K562 (cell line): ENCODE results near the gene ARPC4. TPM values are rescaled to one million over a fixed set of nuclear protein-coding genes. Genes with fewer than 3 reads are reported as not detected.

Experiments
- ARID1B ChIP-seq: fragments of 450-650 bp; IDR thresholded peaks from 2 replicates; pipeline ENCODE4 v1.6.1; 2016; ENCODE audit warnings: antibody characterized with exemption, mild to moderate bottlenecking, inconsistent platforms
- ELF2 ChIP-seq: fragments of 250-450 bp; sonication (Bioruptor Pico); IDR thresholded peaks from 2 replicates; pipeline ENCODE4 v1.5.0; 2021; ENCODE audit warnings: mild to moderate bottlenecking
- EP400 ChIP-seq: fragments of 450-650 bp; IDR thresholded peaks from 2 replicates; pipeline ENCODE4 v1.6.1; 2017; ENCODE audit warnings: antibody characterized with exemption, mild to moderate bottlenecking, moderate library complexity
- FOXJ2 ChIP-seq: fragments of 200-800 bp; sonication (Bioruptor generic); IDR thresholded peaks from 2 replicates; pipeline ENCODE4 v1.6.1; 2016; ENCODE audit warnings: missing genetic modification characterization, missing compliant biosample characterization
- JUND ChIP-seq, 2 experiments: IDR thresholded peaks; 2 replicates in 1 of 2; 3 replicates in 1 of 2; pipeline ENCODE4 v1.6.1; 2011; ENCODE audit warnings: borderline replicate concordance in 2 of 2, low read depth in 2 of 2, low read length in 2 of 2, improper control_type of control experiment in 1 of 2, missing biosample characterization in 1 of 2, missing genetic modification characterization in 1 of 2, missing genetic modification reagents in 1 of 2
- KLF13 ChIP-seq: fragments of 450-650 bp; IDR thresholded peaks from 2 replicates; pipeline ENCODE4 v1.6.1; 2016; ENCODE audit warnings: missing genetic modification characterization, low read depth, mild to moderate bottlenecking, missing compliant biosample characterization, moderate library complexity, borderline replicate concordance
- MCM5 ChIP-seq: fragments of 450-650 bp; IDR thresholded peaks from 2 replicates; pipeline ENCODE4 v1.6.1; 2016; ENCODE audit warnings: low read depth
- PYGO2 ChIP-seq: fragments of 450-650 bp; IDR thresholded peaks from 2 replicates; pipeline ENCODE4 v1.6.1; 2016; ENCODE audit warnings: mild to moderate bottlenecking, missing genetic modification characterization, moderate library complexity, missing compliant biosample characterization
- TAF15 ChIP-seq: fragments of 200-400 bp; formaldehyde crosslinking; IDR thresholded peaks from 2 replicates; pipeline ENCODE4 v1.6.1; 2017; ENCODE audit warnings: mild to moderate bottlenecking, low read depth, low read length, moderate library complexity
- ZNF253 ChIP-seq: fragments of 250-450 bp; sonication (Bioruptor Pico); conservative IDR thresholded peaks from 2 replicates; pipeline ENCODE4 v1.6.1; 2021; ENCODE audit warnings: mild to moderate bottlenecking
- ZNF431 ChIP-seq: sonication (generic); formaldehyde crosslinking; IDR thresholded peaks from 2 replicates; pipeline ENCODE4 v1.8.0; 2022; ENCODE audit warnings: mild to moderate bottlenecking, missing genetic modification reagents
- ZSCAN32 ChIP-seq: fragments of 450-650 bp; formaldehyde crosslinking; IDR thresholded peaks from 2 replicates; pipeline ENCODE4 v1.4.0; 2020; ENCODE audit warnings: mild to moderate bottlenecking, moderate library complexity
- polyA plus RNA-seq, 8 experiments: library from polyadenylated mRNA; depleted of rRNA in 4 of 8; stranded (reverse) in 5 of 8; unstranded in 3 of 8; fragments of >200 nt; fragmentation: Nextera tagmentation in 2 of 8; fragmentation: Illumina TruSeq in 1 of 8; extraction: Ambion mirVana in 2 of 8; extraction: Trizol in 1 of 8; gene quantifications; 2 replicates each; pipeline versions ENCODE4 v1.2.1 to v1.2.3, GENCODE V29; 2011 to 2014; ENCODE audit warnings: inconsistent platforms in 1 of 8, missing spikeins in 1 of 8
- total RNA-seq, 7 experiments: library from RNA; depleted of rRNA in 6 of 7; stranded (reverse); fragments of >200 nt in 6 of 7; fragmentation: Illumina TruSeq in 2 of 7; extraction: Trizol in 2 of 7; gene quantifications; 2 replicates each; pipeline versions ENCODE4 v1.2.1 to v1.2.3, GENCODE V29; 2011 to 2021; ENCODE audit warnings: low replicate concordance in 1 of 7
- TF ChIP-seq, protein P1 (sequence below), 2 experiments: fragments of 450-650 bp in 1 of 2; sonication (generic) in 1 of 2; formaldehyde crosslinking in 1 of 2; IDR thresholded peaks; 2 replicates each; pipeline versions ENCODE4 v1.7.1 to v1.9.0; 2016 to 2022; ENCODE audit warnings: inconsistent platforms in 1 of 2, mild to moderate bottlenecking in 1 of 2, missing genetic modification reagents in 1 of 2
- TF ChIP-seq, protein P2 (sequence below): fragments of 250-450 bp; sonication (Bioruptor Pico); IDR thresholded peaks from 2 replicates; pipeline ENCODE4 v1.4.0; 2020

Gene ARPC4
- total and polyA plus RNA-seq, 9 of the 15 experiments (the other 6 are each of a cell fraction or from before 2014, with no cell fraction given), result 20.1 to 153 (median 119) TPM

DNA sequence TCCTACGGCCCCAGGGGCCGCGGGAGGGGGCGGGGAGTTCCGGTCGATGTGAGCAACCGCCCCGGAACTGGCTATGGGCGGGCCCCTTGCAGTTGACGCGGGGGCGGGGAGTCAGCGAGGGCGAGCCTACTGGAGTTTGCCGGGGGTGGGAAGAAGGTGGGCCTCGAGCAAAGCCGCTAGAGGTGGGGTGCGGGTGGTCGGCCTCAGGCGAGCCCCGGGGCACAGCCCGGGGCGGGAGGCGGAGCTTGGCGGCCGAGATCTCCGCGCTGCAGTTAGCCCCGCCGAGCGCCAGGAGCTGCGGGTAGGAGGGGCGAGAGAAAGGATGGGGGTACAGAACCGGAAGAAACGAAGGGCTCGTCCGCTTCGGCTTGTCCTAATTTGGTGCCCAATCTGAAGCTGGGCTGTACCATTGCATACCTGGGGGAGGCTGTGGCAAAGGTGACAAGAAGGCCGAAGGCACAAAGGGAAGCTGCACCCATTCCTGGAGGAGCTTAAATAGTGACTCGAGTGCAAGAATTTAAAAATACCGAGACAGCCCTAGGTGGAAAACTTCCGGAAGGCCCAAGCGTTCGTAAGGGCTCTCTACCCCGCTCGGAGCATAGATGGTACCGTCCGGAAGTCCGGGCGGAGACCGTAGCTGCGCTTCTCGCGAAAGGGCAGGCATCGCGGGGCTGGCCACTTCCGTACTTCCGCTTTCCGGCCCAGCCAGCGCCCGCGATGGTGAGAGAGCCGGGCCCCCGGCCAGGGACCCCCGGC, at the start of gene ARPC4, which contains the start of gene TADA3 (continued):
- TF ChIP-seq, protein P1, sequence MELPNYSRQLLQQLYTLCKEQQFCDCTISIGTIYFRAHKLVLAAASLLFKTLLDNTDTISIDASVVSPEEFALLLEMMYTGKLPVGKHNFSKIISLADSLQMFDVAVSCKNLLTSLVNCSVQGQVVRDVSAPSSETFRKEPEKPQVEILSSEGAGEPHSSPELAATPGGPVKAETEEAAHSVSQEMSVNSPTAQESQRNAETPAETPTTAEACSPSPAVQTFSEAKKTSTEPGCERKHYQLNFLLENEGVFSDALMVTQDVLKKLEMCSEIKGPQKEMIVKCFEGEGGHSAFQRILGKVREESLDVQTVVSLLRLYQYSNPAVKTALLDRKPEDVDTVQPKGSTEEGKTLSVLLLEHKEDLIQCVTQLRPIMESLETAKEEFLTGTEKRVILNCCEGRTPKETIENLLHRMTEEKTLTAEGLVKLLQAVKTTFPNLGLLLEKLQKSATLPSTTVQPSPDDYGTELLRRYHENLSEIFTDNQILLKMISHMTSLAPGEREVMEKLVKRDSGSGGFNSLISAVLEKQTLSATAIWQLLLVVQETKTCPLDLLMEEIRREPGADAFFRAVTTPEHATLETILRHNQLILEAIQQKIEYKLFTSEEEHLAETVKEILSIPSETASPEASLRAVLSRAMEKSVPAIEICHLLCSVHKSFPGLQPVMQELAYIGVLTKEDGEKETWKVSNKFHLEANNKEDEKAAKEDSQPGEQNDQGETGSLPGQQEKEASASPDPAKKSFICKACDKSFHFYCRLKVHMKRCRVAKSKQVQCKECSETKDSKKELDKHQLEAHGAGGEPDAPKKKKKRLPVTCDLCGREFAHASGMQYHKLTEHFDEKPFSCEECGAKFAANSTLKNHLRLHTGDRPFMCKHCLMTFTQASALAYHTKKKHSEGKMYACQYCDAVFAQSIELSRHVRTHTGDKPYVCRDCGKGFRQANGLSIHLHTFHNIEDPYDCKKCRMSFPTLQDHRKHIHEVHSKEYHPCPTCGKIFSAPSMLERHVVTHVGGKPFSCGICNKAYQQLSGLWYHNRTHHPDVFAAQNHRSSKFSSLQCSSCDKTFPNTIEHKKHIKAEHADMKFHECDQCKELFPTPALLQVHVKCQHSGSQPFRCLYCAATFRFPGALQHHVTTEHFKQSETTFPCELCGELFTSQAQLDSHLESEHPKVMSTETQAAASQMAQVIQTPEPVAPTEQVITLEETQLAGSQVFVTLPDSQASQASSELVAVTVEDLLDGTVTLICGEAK (IDR thresholded peaks at IDR 0.05), result peak; percentile 88
- TF ChIP-seq, protein P1 (CRISPR knock-in tag; IDR thresholded peaks at IDR 0.05), result no peak
- TF ChIP-seq PYGO2 (no peak), ZNF253 (CRISPR knock-in tag) (no peak), ZSCAN32 (CRISPR knock-in tag) (no peak), JUND (IDR thresholded peaks at IDR 0.05; ENCODE audit: borderline replicate concordance, low read depth, low read length) (peak; percentile 97), JUND (tag; IDR thresholded peaks at IDR 0.05; ENCODE audit: borderline replicate concordance, low read depth, low read length) (no peak), ELF2 (CRISPR knock-in tag) (peak; percentile 94), FOXJ2 (tag) (peak; percentile 75), EP400 (peak; percentile 90), ARID1B (peak; percentile 39; the same call in 1 of the 2 replicates), MCM5 (no peak), ZNF431 (CRISPR knock-in tag) (no peak; the same call in 1 of the 2 replicates), TAF15 (no peak), KLF13 (tag) (0 out of 2 replicates have a peak, but pooled peaks have one; percentile 74)
- TF ChIP-seq, protein P2, sequence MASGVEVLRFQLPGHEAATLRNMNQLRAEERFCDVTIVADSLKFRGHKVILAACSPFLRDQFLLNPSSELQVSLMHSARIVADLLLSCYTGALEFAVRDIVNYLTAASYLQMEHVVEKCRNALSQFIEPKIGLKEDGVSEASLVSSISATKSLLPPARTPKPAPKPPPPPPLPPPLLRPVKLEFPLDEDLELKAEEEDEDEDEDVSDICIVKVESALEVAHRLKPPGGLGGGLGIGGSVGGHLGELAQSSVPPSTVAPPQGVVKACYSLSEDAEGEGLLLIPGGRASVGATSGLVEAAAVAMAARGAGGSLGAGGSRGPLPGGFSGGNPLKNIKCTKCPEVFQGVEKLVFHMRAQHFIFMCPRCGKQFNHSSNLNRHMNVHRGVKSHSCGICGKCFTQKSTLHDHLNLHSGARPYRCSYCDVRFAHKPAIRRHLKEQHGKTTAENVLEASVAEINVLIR (CRISPR knock-in tag), result peak; percentile 45; the same call in 1 of the 2 replicates
